Astrocyte (in vitro differentiated cells and primary cell): ENCODE results near the gene CD44.

ENCODE experiments used
- CTCF ChIP-seq: IDR thresholded peaks from 2 replicates; pipeline ENCODE4 v1.5.1; 2011; ENCODE audit warnings: low read depth, mild to moderate bottlenecking, inconsistent platforms, low read length, moderate library complexity; ENCODE audit not compliant: insufficient read depth
- EZH2 ChIP-seq: IDR thresholded peaks from 2 replicates; pipeline ENCODE4 v1.6.1; 2012; ENCODE audit warnings: mild to moderate bottlenecking, low read length, inconsistent platforms; ENCODE audit not compliant: insufficient read depth

- TF ChIP-seq CTCF: no peak
- TF ChIP-seq EZH2: no peak
Observed at GRCh38 chr11:35277827-35278226, 138.9 kb downstream of the CD44 start.
